ENCODE data around the gene STK38.

- no peak for TF ChIP-seq CTCF (conservative IDR thresholded peaks at IDR 0.05 in 1 of 2, IDR thresholded peaks at IDR 0.05 in 1 of 2; ENCODE audit: low read depth in 1 of 2, low read length in 2 of 2)
- TF ChIP-seq EZH2 (IDR thresholded peaks at IDR 0.05; ENCODE audit: low read length, missing control alignments), result no peak
Observed at GRCh38 chr6:36506611-36507010, 40.7 kb downstream of the STK38 start.
